OCI-LY7 (cell line): Measurements from ENCODE around the gene ARSJ. TPM values are rescaled to one million over a fixed set of nuclear protein-coding genes. Genes with fewer than 3 reads are reported as not detected.

Experiments used
- BruUV-seq: library from RNA; stranded (reverse); fragments of 400-500 nt; replicated peaks from 2 replicates; lab custom pipeline; 2021; lab: Mats Ljungman, UMichigan
- CTCF ChIA-PET: fragments of 300-600 bp; sonication (Branson Sonifier 250); formaldehyde crosslinking; loops from one replicate; lab custom pipeline; 2022; ENCODE audit warnings: antibody characterized with exemption; ENCODE audit not compliant: unreplicated experiment; lab: Charles Lee
- POLR2A ChIA-PET: fragments of 300-600 bp; sonication (Branson Sonifier 250); formaldehyde crosslinking; loops from one replicate; lab custom pipeline; 2022; ENCODE audit warnings: antibody characterized with exemption; lab: Charles Lee
- DNase-seq: peaks from one replicate; pipeline ENCODE4 v3.0.0-alpha.2; 2015; ENCODE audit warnings: low spot score
- H2AFZ ChIP-seq: fragments of 200-600 bp; sonication (generic), shearing (Covaris generic); 2 replicates; pipeline ENCODE4 v1.6.1; 2014; ENCODE audit warnings: mild to moderate bottlenecking, antibody characterized with exemption, low read length, moderate library complexity
- H3K27ac ChIP-seq: fragments of 200-600 bp; sonication (generic); 2 replicates; pipeline ENCODE4 v1.5.1; 2014; ENCODE audit warnings: mixed run types, low read depth, mild to moderate bottlenecking, moderate library complexity, low read length, inconsistent platforms; ENCODE audit not compliant: poor library complexity, severe bottlenecking
- H3K36me3 ChIP-seq: fragments of 200-600 bp; sonication (generic); 2 replicates; pipeline ENCODE4 v1.6.1; 2014; ENCODE audit warnings: mild to moderate bottlenecking, antibody characterized with exemption, low read length, moderate library complexity, mixed read lengths; ENCODE audit not compliant: insufficient read depth
- H3K4me1 ChIP-seq: fragments of 200-600 bp; sonication (generic); 2 replicates; pipeline ENCODE4 v1.5.1; 2014; ENCODE audit warnings: mild to moderate bottlenecking, low read length; ENCODE audit not compliant: insufficient read depth, poor library complexity, severe bottlenecking
- H3K4me2 ChIP-seq: fragments of 200-600 bp; sonication (generic); 2 replicates; pipeline ENCODE4 v1.6.1; 2014; ENCODE audit warnings: mild to moderate bottlenecking, low read length
- H3K4me3 ChIP-seq: fragments of 200-600 bp; sonication (generic); 2 replicates; pipeline ENCODE4 v1.5.1; 2014; ENCODE audit warnings: mild to moderate bottlenecking, low read depth, low read length; ENCODE audit not compliant: poor library complexity, severe bottlenecking
- H3K79me2 ChIP-seq: fragments of 200-600 bp; sonication (generic); 2 replicates; pipeline ENCODE4 v1.6.1; 2016; ENCODE audit warnings: low read depth, mild to moderate bottlenecking, low read length, moderate library complexity, mixed read lengths; ENCODE audit not compliant: insufficient read depth
- H3K9me2 ChIP-seq: fragments of 200-600 bp; sonication (generic); 2 replicates; pipeline ENCODE4 v1.6.1; 2016; ENCODE audit warnings: mild to moderate bottlenecking, low read length, mixed read lengths; ENCODE audit not compliant: insufficient read depth
- H3K9me3 ChIP-seq: fragments of 200-600 bp; sonication (generic); 2 replicates; pipeline ENCODE4 v1.6.1; 2014; ENCODE audit warnings: mild to moderate bottlenecking, mixed run types, low read length, mixed read lengths
- H4K20me1 ChIP-seq: fragments of 200-600 bp; sonication (generic); 2 replicates; pipeline ENCODE4 v1.6.1; 2014; ENCODE audit warnings: mild to moderate bottlenecking, antibody characterized with exemption, low read length, moderate library complexity, mixed read lengths; ENCODE audit not compliant: insufficient read depth
- CTCF ChIP-seq: fragments of 200-600 bp; sonication (generic); conservative IDR thresholded peaks from 2 replicates; pipeline ENCODE4 v1.5.1; 2014; ENCODE audit warnings: mild to moderate bottlenecking, antibody characterized with exemption, low read length, moderate library complexity, mixed read lengths
- EZH2phosphoT487 ChIP-seq: fragments of 200-600 bp; sonication (generic); IDR thresholded peaks from 2 replicates; pipeline ENCODE4 v1.6.1; 2018; ENCODE audit warnings: low read depth, borderline replicate concordance, mild to moderate bottlenecking, mixed run types, antibody characterized with exemption, low read length, moderate library complexity, mixed read lengths
- intact Hi-C: fragments of 100-400 bp; cut with micrococcal nuclease; formaldehyde crosslinking; loops from one replicate; pipeline ENCODE4 v1.10.0; 2022; ENCODE audit not compliant: unreplicated experiment
- total RNA-seq, 2 experiments: library from RNA; depleted of rRNA in 1 of 2; stranded (reverse); fragments of >200 nt in 1 of 2; shearing (Covaris generic) in 1 of 2; gene quantifications; 2 replicates each; pipeline ENCODE4 v1.2.3, GENCODE V29; 2014 to 2022

Gene ARSJ
- total RNA-seq, 2 experiments from 2014 or later = not detected

DNA sequence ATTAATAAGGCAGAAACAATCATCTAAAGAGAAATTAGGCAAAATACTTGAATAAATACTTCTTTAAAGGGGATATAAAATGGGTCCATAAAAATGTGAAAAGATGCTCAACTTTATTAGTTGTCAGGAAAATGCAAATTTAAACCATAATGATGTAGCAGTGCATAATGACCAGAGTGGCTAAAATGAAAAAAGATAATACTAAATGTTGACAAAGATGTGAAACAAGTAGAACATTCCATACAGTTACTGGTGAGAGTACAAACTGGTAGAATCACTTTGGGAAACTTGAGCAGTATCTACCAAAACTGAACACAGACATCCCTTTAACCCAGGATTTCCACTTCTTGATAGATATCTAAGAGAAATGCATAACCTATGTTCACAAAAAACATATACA is 5.0 kb downstream of the ARSJ start:
- ChIA-PET CTCF (no interaction called here), POLR2A (no interaction called here)
- H3K36me3 ChIP-seq = no peaks in the 10 kb centered on the region
- no peaks in the 10 kb centered on the region for H4K20me1 ChIP-seq
- no peaks in the 10 kb centered on the region for H3K79me2 ChIP-seq
- no peak for DNase-seq
- no peaks in the 10 kb centered on the region for H3K4me1 ChIP-seq
- intact Hi-C loops = no loop called here
- no peak overlapping the region for H2AFZ ChIP-seq
- H3K4me2 ChIP-seq = no peak overlapping the region
- no peaks in the 10 kb centered on the region for H3K9me2 ChIP-seq
- no peak overlapping the region for H3K27ac ChIP-seq
- BruUV-seq = no TSS peak
- no peak for TF ChIP-seq EZH2phosphoT487
- no peak for TF ChIP-seq CTCF
- no peak overlapping the region for H3K4me3 ChIP-seq
- no peaks in the 10 kb centered on the region for H3K9me3 ChIP-seq

DNA sequence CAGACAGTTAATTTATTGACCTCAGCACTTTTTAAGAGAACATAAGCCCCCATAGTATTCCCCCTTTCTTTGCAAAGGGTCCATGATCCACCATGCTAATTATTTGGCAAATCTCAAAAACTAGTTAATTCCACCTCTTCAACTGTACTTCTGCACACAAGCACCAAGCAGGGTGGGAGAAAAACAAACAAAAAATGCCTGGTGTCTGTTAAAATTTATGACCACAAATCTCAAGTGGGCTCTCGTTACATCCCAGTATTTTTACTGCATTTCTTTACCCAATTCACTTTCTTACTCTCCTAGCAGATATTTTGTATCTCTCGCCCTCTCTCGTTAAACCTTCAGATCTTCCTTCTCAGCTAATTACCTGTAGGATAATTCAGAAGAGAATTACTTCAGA is 6.1 kb downstream of the ARSJ start:
- Histone ChIP-seq H3K27ac (no peak overlapping the region), H2AFZ (no peak overlapping the region), H3K36me3 (no peaks in the 10 kb centered on the region), H3K4me3 (no peak overlapping the region), H4K20me1 (no peaks in the 10 kb centered on the region), H3K79me2 (no peaks in the 10 kb centered on the region), H3K4me2 (no peak overlapping the region), H3K9me3 (no peaks in the 10 kb centered on the region), H3K9me2 (no peaks in the 10 kb centered on the region), H3K4me1 (no peaks in the 10 kb centered on the region)
- TF ChIP-seq EZH2phosphoT487 (no peak), CTCF (no peak)
- POLR2A ChIA-PET = no interaction called here
- no TSS peak for BruUV-seq
- no peak for DNase-seq
- intact Hi-C loops = no loop called here
- CTCF ChIA-PET = no interaction called here

GRCh38 chr4:113972781-113973180 is 6.7 kb downstream of the ARSJ start:
- TF ChIP-seq CTCF (no peak), EZH2phosphoT487 (no peak)
- no TSS peak for BruUV-seq
- Histone ChIP-seq H3K4me2 (no peak overlapping the region), H4K20me1 (no peaks in the 10 kb centered on the region), H3K79me2 (no peaks in the 10 kb centered on the region), H3K36me3 (no peaks in the 10 kb centered on the region), H3K4me3 (no peak overlapping the region), H3K27ac (no peak overlapping the region), H3K9me2 (no peaks in the 10 kb centered on the region), H3K9me3 (no peaks in the 10 kb centered on the region), H2AFZ (no peak overlapping the region), H3K4me1 (no peaks in the 10 kb centered on the region)
- no peak for DNase-seq
- ChIA-PET CTCF (no interaction called here), POLR2A (no interaction called here)
- intact Hi-C loops = no loop called here
